ENCODE measurements around the gene CYP2J2. TPM values are rescaled to one million over a fixed set of nuclear protein-coding genes. Genes with fewer than 3 reads are reported as not detected.
"Not testable (repeated sequence)": the region's sequence is repeated elsewhere in the genome, so short reads cannot be mapped to it uniquely, and the experiment has no call there.

The CYP2J2 gene
- total RNA-seq, 2 experiments from 2014 or later: 3.2 TPM

DNA sequence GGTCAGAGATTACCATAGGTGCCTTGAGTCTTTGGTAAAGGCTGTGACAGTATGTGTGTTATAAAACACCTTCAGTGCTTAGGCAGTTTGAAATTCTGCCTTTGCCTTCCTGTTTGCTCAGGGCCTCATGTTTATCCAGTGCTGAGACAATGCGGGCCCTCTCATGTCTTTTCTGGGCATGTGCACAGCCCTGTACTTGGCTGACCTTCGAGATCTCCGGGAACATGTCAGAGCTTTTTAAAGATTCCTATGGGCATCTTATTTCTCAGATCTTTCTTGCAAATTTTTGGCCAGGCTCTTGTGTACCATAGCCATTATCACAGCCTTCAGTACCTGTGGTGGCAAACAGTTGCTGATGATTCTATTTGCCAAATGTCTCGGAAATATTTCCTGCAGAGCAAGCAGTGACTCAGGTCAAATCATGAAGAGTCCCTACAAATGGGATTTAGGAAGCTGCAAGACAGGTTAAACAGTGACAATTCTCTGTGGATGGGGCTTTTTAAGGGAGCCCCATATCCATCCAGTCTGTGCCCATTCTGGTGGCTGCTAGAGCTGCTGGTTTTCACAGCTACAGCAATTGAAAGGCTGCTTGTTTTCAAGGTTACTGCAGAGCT is 69.7 kb downstream of the CYP2J2 start:
- Mint-ChIP-seq H3K4me3 (no peak overlapping the region), H3K4me1 (no peaks in the 10 kb centered on the region), H3K9me3 (peaks cover 4% of the 10 kb centered on the region), H3K36me3 (peaks cover 19% of the 10 kb centered on the region), H3K27ac (no peak overlapping the region), H3K27me3 (no peaks in the 10 kb centered on the region)
- DNase-seq: no peak

DNA sequence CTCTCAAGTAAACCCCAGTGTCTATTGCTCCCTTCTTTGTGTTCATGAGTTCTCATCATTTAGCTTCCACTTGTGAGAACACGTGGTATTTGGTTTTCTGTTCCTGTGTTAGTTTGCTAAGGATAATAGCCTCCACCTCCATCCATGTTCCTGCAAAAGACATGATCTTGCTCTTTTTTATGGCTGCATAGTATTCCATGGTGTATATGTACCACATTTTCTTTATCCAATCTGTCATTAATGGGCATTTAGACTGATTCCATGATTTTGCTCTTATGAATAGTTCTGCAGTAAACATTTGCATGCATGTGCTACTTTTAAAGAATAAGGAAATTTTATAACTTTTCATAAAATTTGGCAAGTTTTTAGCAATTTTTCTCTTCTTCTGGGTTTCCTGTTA is 71.3 kb downstream of the CYP2J2 start:
- DNase-seq, H3K4me3 Mint-ChIP-seq, H3K27ac Mint-ChIP-seq, H3K9me3 Mint-ChIP-seq, H3K4me1 Mint-ChIP-seq, H3K27me3 Mint-ChIP-seq: not testable (repeated sequence)
- H3K36me3 Mint-ChIP-seq: peaks cover 22% of the 10 kb centered on the region

DNA sequence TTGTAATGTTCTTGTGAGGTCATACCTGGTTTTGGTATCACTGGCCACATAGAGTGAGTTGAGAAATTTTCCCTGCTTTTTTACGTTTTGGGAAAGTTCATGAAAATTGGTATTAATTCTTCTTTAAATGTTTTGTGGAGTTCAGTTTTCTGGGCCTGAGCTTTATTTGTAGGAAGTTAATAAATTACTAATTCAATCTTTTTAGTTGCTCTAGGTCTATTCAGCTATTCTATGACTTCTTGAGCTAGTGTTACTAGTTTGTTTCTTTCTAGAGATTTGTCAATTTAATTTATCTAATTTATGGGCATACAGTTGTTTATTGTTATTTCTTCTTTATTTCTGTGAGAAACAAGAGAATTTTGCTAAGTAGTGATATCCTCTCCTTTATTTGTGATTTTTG is 74.5 kb downstream of the CYP2J2 start:
- Mint-ChIP-seq H3K27me3 (no peaks in the 10 kb centered on the region), H3K27ac (no peak overlapping the region), H3K4me3 (no peak overlapping the region), H3K36me3 (peaks cover 31% of the 10 kb centered on the region), H3K4me1 (no peaks in the 10 kb centered on the region), H3K9me3 (peaks cover 6% of the 10 kb centered on the region)
- no peak for DNase-seq

DNA sequence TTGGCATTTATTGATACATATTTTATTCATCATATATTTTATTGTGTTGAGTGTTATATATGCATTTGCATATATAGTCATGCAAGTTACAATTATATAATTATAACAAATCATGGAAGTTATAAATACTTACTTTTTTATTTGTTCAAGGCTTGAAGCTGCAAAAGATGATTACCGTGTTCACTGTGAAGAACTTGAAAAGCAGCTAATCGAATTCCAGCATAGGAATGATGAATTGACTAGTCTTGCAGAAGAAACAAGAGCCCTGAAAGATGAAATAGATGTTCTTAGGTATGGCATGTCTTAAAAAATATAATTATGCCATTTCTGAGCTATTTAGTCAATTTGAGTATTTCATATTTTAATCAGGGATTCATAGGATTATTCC is 79.7 kb downstream of the CYP2J2 start:
- Mint-ChIP-seq H3K4me3 (no peak overlapping the region), H3K27me3 (no peaks in the 10 kb centered on the region), H3K36me3 (peaks cover 18% of the 10 kb centered on the region), H3K9me3 (peaks cover 2% of the 10 kb centered on the region), H3K4me1 (peaks cover 1% of the 10 kb centered on the region), H3K27ac (no peak overlapping the region)
- DNase-seq: no peak

DNA sequence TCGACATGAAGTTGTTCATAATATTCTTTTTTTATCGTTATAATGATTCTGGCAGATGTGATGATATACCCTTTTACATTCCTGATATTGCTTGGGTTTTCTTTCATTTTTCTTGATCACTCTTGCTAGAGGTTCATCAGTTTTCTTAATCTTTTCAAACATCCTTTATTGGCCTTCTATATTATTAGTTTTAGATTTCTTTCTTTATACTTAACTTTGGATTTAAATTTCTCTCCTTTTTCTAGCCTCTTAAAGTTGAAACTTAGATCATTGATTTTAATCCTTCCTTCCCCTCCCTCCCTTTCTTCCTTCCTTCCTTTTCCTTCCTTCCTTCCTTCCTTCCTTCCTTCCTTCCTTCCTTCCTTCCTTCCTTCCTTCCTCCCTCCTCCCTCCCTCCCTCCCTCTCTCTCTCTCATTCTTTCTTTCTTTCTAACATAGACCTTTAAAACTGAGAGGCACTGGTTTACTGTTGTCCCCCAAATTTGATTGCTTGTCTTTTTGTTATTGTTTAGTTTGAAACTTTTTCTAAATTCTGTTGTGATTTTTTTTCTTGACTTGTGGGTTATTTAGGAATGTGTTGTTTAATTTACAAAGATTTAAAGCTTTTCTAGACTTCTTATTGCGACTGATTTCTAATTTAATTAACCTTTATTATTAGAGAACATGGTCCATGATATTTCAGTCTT is 80.2 kb downstream of the CYP2J2 start:
- Mint-ChIP-seq H3K27ac (no peak overlapping the region), H3K4me3 (no peak overlapping the region), H3K9me3 (peaks cover 2% of the 10 kb centered on the region), H3K36me3 (peaks cover 18% of the 10 kb centered on the region), H3K27me3 (no peaks in the 10 kb centered on the region), H3K4me1 (peaks cover 1% of the 10 kb centered on the region)
- no peak for DNase-seq

DNA sequence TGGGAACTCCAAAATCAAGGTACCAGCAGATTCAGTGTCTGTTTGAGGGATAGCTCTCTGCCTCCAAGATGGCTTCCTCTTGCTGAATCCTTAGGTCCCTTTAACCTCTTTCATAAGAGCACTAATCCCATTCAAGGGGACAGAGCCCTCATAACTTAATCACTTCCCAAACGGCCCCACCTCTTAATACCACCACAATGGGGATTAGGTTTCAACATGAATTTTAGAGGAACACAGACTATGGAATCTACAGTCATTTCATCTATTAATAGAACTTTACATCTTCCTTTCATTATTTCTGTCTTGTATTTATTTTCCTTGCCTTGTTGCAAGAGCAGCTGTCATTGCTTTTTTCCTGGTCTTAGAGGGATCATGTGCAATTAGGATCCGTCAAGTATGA is 81.5 kb downstream of the CYP2J2 start:
- H3K9me3 Mint-ChIP-seq: no peaks in the 10 kb centered on the region
- H3K27me3 Mint-ChIP-seq: no peaks in the 10 kb centered on the region
- no peak overlapping the region for H3K4me3 Mint-ChIP-seq
- no peak for DNase-seq
- peaks cover 1% of the 10 kb centered on the region for H3K4me1 Mint-ChIP-seq
- peaks cover 12% of the 10 kb centered on the region for H3K36me3 Mint-ChIP-seq
- H3K27ac Mint-ChIP-seq: no peak overlapping the region

Other genes with a start within 250 kb of the CYP2J2 start
- gene HOOK1, start 111.8 kb downstream of the CYP2J2 start, total RNA-seq: 10 to 100 TPM; 12.9 to 14.0 TPM
- not detected for gene C1orf87, start 147.0 kb upstream of the CYP2J2 start, total RNA-seq

Data from activated naive CD8-positive, alpha-beta T cell treated with anti-CD3 and anti-CD28 coated beads for 36 hours (primary cell).